SK-MEL-5 (cell line): ENCODE data around the gene ACOXL. TPM values are rescaled to one million over a fixed set of nuclear protein-coding genes. Genes with fewer than 3 reads are reported as not detected.

Source experiments
- DNase-seq: peaks from one replicate; pipeline ENCODE4 v3.0.0-alpha.2; 2016; ENCODE audit warnings: low read depth, low spot score
- in situ Hi-C: cut with HindIII; loops from 2 replicates; pipeline ENCODE4 v1.10.0; 2016; ENCODE audit warnings: low sequenced_read_pairs, high pct_unique_total_duplicates, low pct_unique_long_range_greater_than_20kb
- total RNA-seq: library from RNA; depleted of rRNA; stranded (reverse); fragments of >200 nt; shearing (Covaris generic); gene quantifications from 2 replicates; pipeline ENCODE4 v1.2.3, GENCODE V29; 2014

Gene ACOXL
- total RNA-seq, 1 experiment from 2014 or later = not detected

DNA sequence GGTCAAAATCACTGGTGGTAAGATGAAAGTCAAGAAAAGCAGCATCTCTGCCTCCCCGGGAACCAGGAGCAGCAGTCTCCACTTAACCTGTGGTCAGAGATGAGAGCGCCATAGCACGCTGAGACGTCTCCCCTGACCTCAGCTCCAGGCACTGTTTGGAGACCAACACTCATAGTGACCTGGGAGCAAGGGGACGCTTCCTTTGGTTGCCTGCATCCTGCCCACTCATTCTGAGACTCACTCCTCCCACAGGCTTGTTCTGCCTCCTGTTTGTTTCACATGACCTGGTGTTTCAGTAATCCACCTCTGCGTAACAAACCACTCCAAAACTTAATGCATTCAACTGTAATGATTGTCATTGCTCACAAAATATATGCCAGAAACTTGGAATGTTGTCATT, 139.3 kb downstream of the ACOXL start:
- in situ Hi-C loops = loop anchor here (25.0 kb wide), 1 partner anchor 116 kb away; no protein-coding TSS in a partner anchor
- no peak for DNase-seq

DNA sequence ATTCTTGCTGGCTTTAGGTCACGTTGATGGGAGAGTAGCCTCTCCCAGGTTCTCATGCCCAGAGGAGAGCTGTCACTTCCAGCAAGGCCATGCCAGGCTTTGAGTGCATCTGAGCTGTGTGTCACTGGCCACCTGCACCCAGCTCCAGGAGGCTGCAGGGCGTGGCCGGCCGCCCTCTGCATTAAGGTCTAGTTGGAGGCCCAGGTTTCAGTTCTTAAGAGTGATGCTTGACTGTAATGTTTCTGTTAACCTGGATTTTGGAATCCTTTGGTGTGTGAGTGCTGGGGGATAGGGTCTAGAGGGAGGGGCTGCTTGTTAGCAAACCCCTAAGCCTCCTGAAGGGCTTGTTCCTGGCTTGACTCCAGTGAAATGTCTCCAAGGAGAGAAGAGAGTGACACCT, 140.1 kb downstream of the ACOXL start:
- in situ Hi-C loops = loop anchor here (25.0 kb wide), 1 partner anchor 115 kb away; no protein-coding TSS in a partner anchor

DNA sequence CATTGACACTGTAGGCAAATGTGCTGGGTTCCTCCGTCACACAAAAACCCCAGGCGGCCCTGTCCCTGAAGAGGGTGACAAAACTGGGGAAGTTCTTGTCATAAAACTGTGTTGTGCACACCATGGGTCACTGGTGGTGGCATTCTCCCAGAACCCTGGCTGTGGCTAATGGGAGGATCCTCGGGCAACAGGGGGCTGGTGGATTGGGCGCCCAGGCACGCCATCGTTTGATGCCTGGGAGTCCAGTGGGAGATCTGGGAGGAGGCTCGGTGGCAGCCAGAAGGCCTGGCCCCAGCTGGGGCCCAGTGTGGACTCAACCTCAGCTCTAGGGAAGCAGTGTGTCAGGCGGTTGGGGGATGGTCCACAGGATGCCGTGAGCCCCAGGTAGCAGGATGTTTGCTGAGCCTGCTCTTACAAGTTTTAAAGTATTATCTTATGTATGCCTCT, 140.7 kb downstream of the ACOXL start:
- in situ Hi-C loops = loop anchor here (25.0 kb wide), 1 partner anchor 114 kb away; no protein-coding TSS in a partner anchor
- no peak for DNase-seq

More for the DNA sequence above, 140.1 kb downstream of the ACOXL start:
- DNase-seq = no peak

DNA sequence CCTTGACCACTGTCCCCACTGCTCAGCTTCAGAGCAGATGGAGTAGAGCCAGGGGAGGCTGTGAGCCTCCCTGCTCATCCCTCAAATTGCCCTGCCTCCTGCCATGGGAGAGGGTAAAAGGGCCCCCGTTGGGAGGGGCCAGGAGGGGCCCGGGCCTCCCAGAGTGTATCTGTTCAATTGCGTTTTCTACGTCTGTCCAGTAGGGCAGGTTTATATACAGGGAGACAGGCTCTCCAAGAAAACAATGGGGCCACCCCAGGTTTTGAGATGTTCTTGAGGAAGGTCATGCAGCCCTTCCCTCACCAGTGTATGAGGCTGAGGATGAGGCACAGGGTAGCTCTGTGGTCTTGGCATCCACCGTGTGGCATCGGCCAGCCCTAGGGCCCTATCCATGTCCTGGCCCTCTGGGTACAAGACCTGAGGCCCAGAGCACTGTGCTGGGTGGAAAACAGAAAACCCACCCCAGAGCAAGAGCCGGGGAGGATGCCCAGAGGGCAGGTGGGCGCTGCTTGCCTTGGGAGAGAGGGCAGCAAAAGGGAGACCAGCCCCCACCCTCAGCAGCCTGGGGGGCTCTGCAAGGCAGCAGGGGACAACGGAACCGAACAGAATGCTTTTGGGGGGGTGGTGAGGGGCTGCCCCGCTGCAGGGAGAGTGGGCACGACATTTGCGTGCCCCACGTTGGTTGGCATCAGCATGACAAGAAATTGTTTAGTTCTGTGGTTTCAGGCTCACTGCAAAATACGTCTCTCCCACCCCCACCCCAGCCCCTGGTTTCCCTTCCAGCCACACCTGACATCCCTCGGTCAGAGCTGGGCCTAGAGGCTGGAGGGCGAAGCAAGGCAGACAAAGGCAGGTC, 141.5 kb downstream of the ACOXL start:
- DNase-seq = no peak
- in situ Hi-C loops = loop anchor here (25.0 kb wide), 1 partner anchor 113 kb away; no protein-coding TSS in a partner anchor

DNA sequence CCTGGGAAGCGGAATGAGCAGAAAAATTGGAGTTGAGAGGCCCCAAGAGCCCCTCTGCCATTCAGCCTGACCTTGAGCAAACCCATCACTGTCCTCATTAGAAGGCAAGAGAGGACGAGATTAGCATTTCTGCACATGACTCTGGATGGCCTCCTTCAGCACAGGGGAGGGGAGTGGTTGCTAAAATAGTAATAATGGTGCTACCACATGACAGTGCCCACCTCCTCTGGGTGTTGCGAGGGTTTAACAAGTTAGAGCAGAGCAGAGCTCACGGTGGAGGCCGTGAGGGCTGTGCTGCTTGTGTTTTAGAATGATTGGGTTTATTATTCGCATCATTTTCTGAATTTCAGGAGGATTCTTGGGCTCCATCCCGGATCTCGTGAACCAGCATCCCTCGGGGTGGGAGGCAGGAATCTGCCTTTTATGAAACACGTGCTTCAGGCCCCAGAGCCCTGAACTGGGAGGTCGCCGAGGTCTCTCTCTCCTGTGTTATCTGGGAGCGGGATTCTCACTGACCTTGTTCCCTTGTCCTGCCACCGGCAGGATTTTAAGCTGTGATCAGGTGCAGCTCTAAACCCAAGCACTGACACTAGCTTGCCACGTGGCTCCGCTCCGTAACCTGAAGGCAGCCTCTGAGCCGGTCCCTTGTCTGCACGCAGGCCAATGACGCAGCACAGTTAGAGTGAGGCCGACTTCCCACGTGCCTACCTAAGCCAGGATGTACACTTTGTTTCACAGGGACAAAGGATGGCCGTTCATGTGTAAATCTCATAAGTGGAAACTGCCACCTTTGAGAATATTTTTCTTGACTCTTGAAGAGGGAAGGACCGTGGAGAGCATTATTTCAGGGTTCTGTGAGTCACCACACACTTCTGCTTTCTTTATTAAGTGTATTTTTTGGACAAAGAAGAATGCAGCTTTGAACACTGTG, 142.3 kb downstream of the ACOXL start:
- in situ Hi-C loops = loop anchor here (25.0 kb wide), 1 partner anchor 113 kb away; no protein-coding TSS in a partner anchor
- no peak for DNase-seq

DNA sequence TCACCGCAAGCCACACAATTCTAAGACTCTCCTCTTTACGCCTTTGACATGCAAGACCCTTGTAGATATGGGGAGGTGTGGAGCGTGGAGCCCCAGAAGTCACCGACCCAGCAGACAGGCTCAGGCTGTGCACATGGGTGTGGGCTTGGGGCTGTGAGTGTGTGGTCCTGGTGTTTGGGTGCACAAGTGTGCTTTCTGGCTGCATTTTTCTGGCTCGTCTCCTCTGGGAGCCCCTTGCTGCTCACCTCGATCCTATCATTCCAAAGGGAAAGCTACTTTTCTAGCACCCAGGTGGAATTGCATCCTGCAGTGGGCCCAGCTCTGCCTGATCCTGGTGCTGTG, 143.0 kb downstream of the ACOXL start:
- no peak for DNase-seq
- in situ Hi-C loops = no loop called here

DNA sequence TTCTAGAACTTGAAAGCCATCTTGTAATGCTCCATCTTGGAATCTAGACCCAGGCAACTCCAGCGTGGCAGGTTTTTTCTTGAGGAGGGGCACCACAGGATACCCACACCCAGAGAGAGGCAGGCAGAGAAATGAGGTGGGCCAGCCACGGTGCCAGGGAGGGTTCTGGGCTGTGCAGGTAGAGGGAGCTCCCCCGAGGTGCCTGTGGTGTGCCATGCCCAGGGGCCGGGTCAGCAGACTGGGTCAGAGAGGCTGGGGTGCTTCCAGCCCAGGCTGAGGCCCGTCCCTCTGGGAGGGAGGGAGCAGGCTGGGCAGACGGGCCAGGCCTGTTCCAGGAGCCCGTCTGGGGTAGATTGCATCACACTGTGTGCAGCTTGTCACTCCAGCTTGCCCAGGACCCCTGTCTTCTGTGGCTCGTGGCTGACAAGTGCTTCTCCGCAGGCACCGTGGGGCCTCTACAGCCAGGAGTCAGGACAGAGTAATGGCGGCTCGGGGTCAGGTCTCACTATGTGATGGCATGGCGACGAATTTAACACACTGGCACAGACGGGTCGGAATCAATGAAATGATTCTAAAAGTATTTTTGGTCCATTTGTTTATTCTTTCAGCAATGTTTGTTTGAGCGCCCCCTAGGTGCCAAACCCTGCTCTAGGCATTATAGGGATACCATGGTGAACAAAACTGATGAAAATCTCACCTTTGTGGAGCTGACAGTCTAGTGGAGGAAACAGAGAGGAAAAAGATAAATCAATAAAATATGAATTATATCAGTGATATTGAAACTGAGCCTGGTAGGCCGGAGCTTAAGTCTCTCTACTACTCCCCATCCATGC, 144.0 kb downstream of the ACOXL start:
- in situ Hi-C loops = no loop called here
- DNase-seq = peak; percentile 26

DNA sequence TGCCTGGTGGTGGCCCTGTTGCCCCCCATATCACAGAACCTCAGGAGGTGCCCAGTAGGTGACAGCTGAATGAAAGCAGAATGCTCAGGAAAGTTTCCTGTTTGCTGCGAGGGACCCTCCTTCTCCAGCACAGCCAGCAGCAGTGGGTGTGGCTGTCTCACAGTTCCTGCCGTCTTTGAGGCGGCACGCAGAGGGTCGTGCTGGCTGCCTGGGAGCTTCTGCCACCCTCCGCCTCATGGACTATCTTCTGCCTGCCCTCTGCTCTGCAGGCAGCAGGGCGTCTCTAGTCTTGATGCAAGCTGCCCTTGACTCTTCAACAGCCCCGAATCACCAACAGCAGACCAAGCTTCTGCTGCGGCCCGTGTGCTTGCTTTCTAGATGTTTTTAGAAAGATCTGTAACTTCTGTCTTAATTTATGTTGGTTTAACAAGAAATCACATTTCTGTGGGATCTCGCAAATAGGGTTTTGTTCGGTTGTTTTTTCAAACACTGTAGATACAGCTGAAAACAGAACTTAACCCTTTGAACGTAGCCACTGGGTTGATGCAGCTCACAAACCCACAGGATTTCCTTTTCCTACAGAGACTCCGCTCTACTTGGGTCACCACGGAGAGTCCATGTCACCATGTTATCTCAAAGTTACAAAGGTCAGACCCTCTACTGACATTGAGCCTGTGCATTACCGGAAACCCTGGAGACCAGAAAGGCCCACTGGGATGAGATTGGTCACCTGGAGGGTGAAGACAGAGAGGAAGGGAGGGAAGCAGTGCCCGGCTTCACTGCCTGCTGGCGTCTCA, 144.9 kb downstream of the ACOXL start:
- in situ Hi-C loops = no loop called here
- no peak for DNase-seq

DNA sequence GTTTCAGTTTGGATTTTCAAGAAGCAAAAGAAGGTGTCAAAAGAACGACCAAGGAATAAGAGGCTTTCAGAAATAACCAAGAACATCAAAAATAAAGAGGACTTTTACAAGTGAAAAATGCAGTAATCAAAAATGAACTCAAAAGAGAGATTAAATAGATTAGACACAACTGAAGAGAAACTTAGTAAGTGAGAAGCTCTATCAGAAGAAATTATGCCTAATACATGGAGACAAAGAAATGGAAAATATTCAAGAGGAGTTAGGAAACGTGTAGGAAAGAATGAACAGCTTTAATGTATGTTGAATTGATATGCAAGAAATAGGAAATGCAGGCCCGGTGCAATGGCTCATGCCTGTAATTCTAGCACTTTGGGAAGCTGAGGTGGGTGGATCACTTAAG, 145.8 kb downstream of the ACOXL start:
- no peak for DNase-seq
- in situ Hi-C loops = no loop called here

DNA sequence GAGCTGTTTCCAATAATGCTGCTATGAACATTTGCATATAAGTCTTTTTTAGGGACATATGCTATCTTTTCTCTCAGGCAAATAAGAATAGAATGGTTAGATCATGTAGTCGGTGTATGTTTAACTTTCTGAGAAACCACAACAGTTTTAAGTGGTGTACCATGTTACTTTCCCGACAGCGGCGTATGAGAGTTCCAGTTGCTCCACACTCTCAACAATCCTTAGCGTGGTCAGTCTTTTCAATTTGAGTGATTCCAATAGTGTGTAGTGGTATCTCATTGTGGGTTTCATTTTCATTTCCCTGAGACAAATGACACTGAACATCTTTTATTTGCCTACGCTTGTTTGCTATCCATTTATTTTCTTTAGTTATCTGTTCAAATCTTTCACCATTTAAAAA, 149.5 kb downstream of the ACOXL start:
- in situ Hi-C loops = no loop called here
- no peak for DNase-seq

DNA sequence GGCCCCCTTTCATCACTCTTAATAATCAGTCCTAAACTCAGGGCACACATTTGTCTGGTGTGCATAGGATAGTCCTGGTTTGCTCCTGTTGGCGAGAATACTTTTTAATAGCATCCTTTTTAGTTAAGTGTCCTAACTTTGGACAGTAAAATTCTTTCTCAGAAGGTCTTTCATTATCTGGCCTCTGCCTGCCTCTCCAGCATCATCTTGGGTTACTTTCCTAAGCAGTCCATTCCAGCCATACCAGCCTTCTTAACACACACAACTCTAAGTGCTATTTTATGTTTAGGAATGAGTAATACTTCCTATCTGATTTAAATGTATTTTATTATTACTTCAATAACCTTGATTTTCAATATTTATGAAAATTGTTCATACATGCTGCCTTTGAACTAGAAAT, 151.0 kb downstream of the ACOXL start:
- in situ Hi-C loops = no loop called here
- DNase-seq = no peak

DNA sequence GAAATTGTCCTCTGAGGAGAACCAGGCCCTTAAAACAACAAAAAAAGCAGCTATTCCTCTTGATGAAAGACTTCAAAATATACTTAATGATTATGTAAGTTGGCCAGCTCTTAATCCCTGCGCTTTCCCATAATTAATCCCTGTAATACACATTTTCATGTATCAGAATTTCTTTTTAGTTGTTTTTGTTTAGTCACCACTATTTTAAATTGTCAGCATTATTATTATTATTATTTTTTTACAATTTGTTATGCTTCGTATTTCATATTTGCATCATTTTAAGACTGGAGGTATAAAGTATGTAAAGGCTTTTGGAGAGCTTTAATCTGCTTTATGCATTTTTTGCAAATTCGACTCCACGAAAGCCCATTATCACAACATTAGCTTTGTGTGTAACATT, 152.9 kb downstream of the ACOXL start:
- in situ Hi-C loops = no loop called here
- DNase-seq = no peak

DNA sequence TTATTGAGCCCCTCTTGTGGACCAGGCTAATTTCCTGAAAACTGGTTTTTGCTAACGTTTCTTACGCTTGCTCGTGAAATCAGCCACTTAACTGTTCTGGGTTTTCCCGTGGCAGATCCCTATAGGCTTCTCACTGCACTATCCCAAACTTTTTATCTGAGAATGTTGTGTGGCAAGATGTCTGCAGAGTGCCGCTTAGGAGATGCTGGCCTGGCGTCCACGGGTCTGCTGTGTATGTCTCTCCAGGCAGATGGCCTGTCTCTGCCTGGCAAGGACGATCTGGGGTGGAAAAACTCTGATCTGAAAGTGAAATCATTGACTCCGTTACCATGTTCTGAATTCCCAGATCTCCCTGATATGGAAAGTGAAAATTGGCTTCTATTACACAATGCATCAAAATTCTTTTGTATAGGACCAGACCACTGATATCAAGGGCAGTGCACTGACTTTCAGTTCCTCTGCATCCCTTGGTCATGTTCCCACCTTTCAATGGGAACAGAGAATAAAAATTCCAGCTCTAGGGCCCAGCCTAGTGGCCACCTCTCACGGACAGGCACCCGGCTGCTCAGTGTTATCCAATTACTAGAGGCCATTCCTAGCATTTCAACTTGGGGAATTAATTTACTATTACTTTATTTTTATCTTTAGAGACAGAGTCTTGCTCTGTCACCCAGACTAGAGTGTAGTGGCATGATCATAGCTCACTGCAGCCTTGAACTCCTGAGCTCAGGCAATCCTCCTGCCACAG, 154.6 kb downstream of the ACOXL start:
- no peak for DNase-seq
- in situ Hi-C loops = no loop called here

DNA sequence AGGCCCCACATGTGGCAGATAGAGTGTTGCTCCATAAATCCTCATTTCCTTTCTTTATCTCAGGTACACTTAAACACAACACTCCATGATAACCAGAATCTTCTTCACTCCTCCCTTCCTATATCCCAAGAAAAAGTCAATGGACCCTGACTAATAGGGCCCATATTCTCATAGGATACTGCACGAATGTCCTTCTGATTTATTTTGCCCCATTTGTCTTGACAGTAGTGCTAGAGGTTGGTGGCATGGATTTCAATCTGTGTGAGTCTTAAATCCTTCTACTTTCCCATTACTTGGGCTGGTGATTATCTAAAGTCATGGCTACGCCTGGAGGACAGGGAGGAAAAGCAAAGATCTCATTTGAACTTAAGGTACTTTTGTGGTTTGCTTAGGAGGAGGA, 156.0 kb downstream of the ACOXL start:
- no peak for DNase-seq
- in situ Hi-C loops = no loop called here

DNA sequence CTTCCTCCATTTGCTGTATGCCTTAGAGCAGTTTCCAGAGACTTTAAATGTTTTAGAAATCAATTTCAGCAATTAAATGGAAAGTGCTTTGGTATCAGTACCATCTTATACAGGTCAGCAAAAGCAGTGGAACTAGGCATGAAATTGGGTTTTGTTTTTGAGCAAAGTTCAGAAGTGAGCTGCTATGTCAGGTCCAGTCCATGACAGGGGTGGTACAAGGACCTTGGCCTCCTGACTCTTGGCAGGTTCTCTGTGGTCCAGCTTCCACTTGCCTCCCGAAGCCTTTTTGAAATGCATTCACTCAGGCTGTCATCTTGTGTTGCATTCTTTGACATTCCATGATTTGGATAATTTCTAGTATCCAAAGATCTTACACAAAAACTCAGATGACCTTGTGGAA, 159.3 kb downstream of the ACOXL start:
- no peak for DNase-seq

DNA sequence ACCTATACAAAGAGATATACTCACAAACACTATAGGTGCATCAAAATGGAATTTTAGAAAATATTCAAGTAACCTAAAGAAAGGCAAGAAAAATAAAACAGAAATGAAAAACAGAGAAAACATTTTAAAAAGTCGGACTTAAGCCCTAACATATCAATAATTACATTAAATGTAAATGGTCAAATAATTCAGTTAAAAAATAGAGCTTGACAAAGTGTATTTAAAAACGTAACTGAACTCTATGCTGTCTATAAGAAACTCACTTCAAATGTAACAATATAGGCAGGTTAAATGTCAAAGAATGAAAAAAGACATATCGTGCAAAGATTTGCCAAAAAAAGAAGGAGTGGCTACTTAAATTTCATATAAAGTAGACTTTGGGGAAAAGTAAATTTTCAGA, 163.9 kb downstream of the ACOXL start:
- in situ Hi-C loops = no loop called here
- no peak for DNase-seq

More for the DNA sequence above, 159.3 kb downstream of the ACOXL start:
- in situ Hi-C loops = no loop called here
